Spleen (tissue), 7 donors: ENCODE data around the gene MDH1B.

Experiments used
- CTCF ChIP-seq, 11 experiments: fragments of 200-600 bp in 7 of 11; fragments of 450-650 bp in 4 of 11; sonication (generic) in 4 of 11; IDR thresholded peaks in 8 of 11; conservative IDR thresholded peaks in 3 of 11; 1 replicate in 7 of 11; 2 replicates in 4 of 11; pipeline versions ENCODE4 v1.4.0 to v1.8.0; 2016 to 2021; ENCODE audit warnings: antibody characterized with exemption in 11 of 11, inconsistent platforms in 4 of 11, mild to moderate bottlenecking in 1 of 11
- POLR2A ChIP-seq, 3 donors: fragments of 450-650 bp; IDR thresholded peaks; one replicate each; pipeline ENCODE4 v1.5.1; 2017; ENCODE audit warnings: antibody characterized with exemption in 3 of 3, mild to moderate bottlenecking in 1 of 3
- donor health status: DM: no; HTN: no; CAD: no; lungs with moderate emphysema.
- donor health status: DM: no; HTN: no; CAD: no.
- donor health status: DM: no; HTN: no; CAD: no.

- no peak for TF ChIP-seq CTCF (IDR thresholded peaks at IDR 0.05 in 8 of 11, conservative IDR thresholded peaks at IDR 0.05 in 3 of 11)
- no peak for TF ChIP-seq POLR2A (IDR thresholded peaks at IDR 0.05)
These were observed 57.9 kb downstream of the MDH1B start for GRCh38 chr2:206707164-206707701.
